ENCODE data around the gene XCL1.

Gene XCL1

GRCh38 chr1:168550971-168551370 lies 25.4 kb upstream of the XCL1 start:
- TF ChIP-seq ARNT (IDR thresholded peaks at IDR 0.05) (no peak), FOXA1 (IDR thresholded peaks at IDR 0.05) (no peak), NFRKB (IDR thresholded peaks at IDR 0.05) (no peak), ZNF384 (IDR thresholded peaks at IDR 0.05) (no peak), LEF1 (IDR thresholded peaks at IDR 0.05; ENCODE audit: borderline replicate concordance) (no peak), SP1 (IDR thresholded peaks at IDR 0.05) (no peak), ELF4 (IDR thresholded peaks at IDR 0.05) (no peak), FOXM1 (IDR thresholded peaks at IDR 0.05; ENCODE audit: borderline replicate concordance) (no peak), TARDBP (IDR thresholded peaks at IDR 0.05) (no peak), BHLHE40 (IDR thresholded peaks at IDR 0.05; ENCODE audit: borderline replicate concordance) (no peak)
- TF ChIP-seq, protein P1, sequence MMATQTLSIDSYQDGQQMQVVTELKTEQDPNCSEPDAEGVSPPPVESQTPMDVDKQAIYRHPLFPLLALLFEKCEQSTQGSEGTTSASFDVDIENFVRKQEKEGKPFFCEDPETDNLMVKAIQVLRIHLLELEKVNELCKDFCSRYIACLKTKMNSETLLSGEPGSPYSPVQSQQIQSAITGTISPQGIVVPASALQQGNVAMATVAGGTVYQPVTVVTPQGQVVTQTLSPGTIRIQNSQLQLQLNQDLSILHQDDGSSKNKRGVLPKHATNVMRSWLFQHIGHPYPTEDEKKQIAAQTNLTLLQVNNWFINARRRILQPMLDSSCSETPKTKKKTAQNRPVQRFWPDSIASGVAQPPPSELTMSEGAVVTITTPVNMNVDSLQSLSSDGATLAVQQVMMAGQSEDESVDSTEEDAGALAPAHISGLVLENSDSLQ (IDR thresholded peaks at IDR 0.05) = no peak
- DNase-seq (ENCODE audit: extremely low spot score) = no peak
- POLR2A ChIA-PET = no interaction called here
- CTCF ChIA-PET = no interaction called here

GRCh38 chr1:168551688-168552087 lies 24.7 kb upstream of the XCL1 start:
- CTCF ChIA-PET = no interaction called here
- TF ChIP-seq BHLHE40 (IDR thresholded peaks at IDR 0.05; ENCODE audit: borderline replicate concordance) (no peak), FOXA1 (IDR thresholded peaks at IDR 0.05) (no peak), FOXK2 (IDR thresholded peaks at IDR 0.05) (no peak), L3MBTL2 (conservative IDR thresholded peaks at IDR 0.05) (no peak), ARNT (IDR thresholded peaks at IDR 0.05) (no peak), HDGF (IDR thresholded peaks at IDR 0.05; ENCODE audit: borderline replicate concordance) (no peak), FOXM1 (IDR thresholded peaks at IDR 0.05; ENCODE audit: borderline replicate concordance) (no peak), ELF4 (IDR thresholded peaks at IDR 0.05) (no peak), NFRKB (IDR thresholded peaks at IDR 0.05) (no peak), CTBP1 (IDR thresholded peaks at IDR 0.05; ENCODE audit: borderline replicate concordance) (no peak), TARDBP (IDR thresholded peaks at IDR 0.05) (no peak), SP1 (IDR thresholded peaks at IDR 0.05) (no peak), SUZ12 (IDR thresholded peaks at IDR 0.05) (no peak), LEF1 (IDR thresholded peaks at IDR 0.05; ENCODE audit: borderline replicate concordance) (no peak), ZNF384 (IDR thresholded peaks at IDR 0.05) (no peak)
- TF ChIP-seq, protein P1 (IDR thresholded peaks at IDR 0.05) = no peak
- no peak for DNase-seq (ENCODE audit: extremely low spot score)
- POLR2A ChIA-PET = no interaction called here

GRCh38 chr1:168552961-168553360 lies 23.4 kb upstream of the XCL1 start:
- TF ChIP-seq, protein P1 (IDR thresholded peaks at IDR 0.05) = no peak
- CTCF ChIA-PET = interaction anchor here (1.0 kb wide), 1 partner anchor 112 kb away, joined by 4 read pairs; no protein-coding TSS in a partner anchor
- no peak for DNase-seq (ENCODE audit: extremely low spot score)
- POLR2A ChIA-PET = no interaction called here

- CTCF ChIA-PET = no interaction called here
- no peak for DNase-seq (ENCODE audit: extremely low spot score)
- TF ChIP-seq ARNT (IDR thresholded peaks at IDR 0.05) (no peak), LEF1 (IDR thresholded peaks at IDR 0.05; ENCODE audit: borderline replicate concordance) (no peak), ZNF384 (IDR thresholded peaks at IDR 0.05) (no peak), FOXA1 (IDR thresholded peaks at IDR 0.05) (no peak)
Observed at GRCh38 chr1:168553680-168554553, 22.5 kb upstream of the XCL1 start.

GRCh38 chr1:168554603-168555483 lies 21.6 kb upstream of the XCL1 start:
- CTCF ChIA-PET = no interaction called here
- TF ChIP-seq FOXK2 (IDR thresholded peaks at IDR 0.05) (no peak), ZNF384 (IDR thresholded peaks at IDR 0.05) (no peak)
- TF ChIP-seq, protein P1 (IDR thresholded peaks at IDR 0.05) = no peak
- POLR2A ChIA-PET = no interaction called here
- no peak for DNase-seq (ENCODE audit: extremely low spot score)

More at GRCh38 chr1:168553680-168554553, 22.5 kb upstream of the XCL1 start:
- POLR2A ChIA-PET = no interaction called here

- ChIA-PET POLR2A (no interaction called here), CTCF (no interaction called here)
- TF ChIP-seq FOXA1 (IDR thresholded peaks at IDR 0.05) (no peak), TARDBP (IDR thresholded peaks at IDR 0.05) (no peak), SUZ12 (IDR thresholded peaks at IDR 0.05) (no peak), NFRKB (IDR thresholded peaks at IDR 0.05) (no peak), FOXM1 (IDR thresholded peaks at IDR 0.05; ENCODE audit: borderline replicate concordance) (no peak), BHLHE40 (IDR thresholded peaks at IDR 0.05; ENCODE audit: borderline replicate concordance) (no peak), HDGF (IDR thresholded peaks at IDR 0.05; ENCODE audit: borderline replicate concordance) (no peak), ELF4 (IDR thresholded peaks at IDR 0.05) (no peak), SP1 (IDR thresholded peaks at IDR 0.05) (no peak)
- DNase-seq (ENCODE audit: extremely low spot score) = no peak
Observed at GRCh38 chr1:168555508-168556046, 20.8 kb upstream of the XCL1 start.

All from HEK293T (cell line).